Ascending aorta (tissue), 2 donors: ENCODE measurements around the gene C1QTNF7. TPM values are rescaled to one million over a fixed set of nuclear protein-coding genes. Genes with fewer than 3 reads are reported as not detected.
A peak's percentile ranks its signal among the peaks of the same experiment; 100 is the strongest.

Experiments used
- DNase-seq, 2 donors: peaks; one replicate each; pipeline ENCODE4 v3.0.0-alpha.2; 2019; ENCODE audit warnings: low spot score in 2 of 2
- H3K27ac ChIP-seq, 2 donors: fragments of 200-600 bp; sonication (generic); one replicate each; pipeline ENCODE4 v1.5.1; 2016 to 2017; ENCODE audit warnings: mild to moderate bottlenecking in 1 of 2
- H3K27me3 ChIP-seq: fragments of 200-600 bp; sonication (generic); one replicate; pipeline ENCODE4 v1.5.1; 2017
- H3K36me3 ChIP-seq, 2 donors: fragments of 200-600 bp; sonication (generic); one replicate each; pipeline ENCODE4 v1.5.1; 2016
- H3K4me1 ChIP-seq, 2 donors: fragments of 200-600 bp; sonication (generic); one replicate each; pipeline ENCODE4 v1.5.1; 2016 to 2017; ENCODE audit warnings: mild to moderate bottlenecking in 1 of 2
- H3K4me3 ChIP-seq, 2 donors: fragments of 200-600 bp; sonication (generic); one replicate each; pipeline ENCODE4 v1.5.1; 2016 to 2017; ENCODE audit warnings: mild to moderate bottlenecking in 1 of 2
- H3K9me3 ChIP-seq, 2 donors: fragments of 200-600 bp; sonication (generic); one replicate each; pipeline ENCODE4 v1.5.1; 2016
- intact Hi-C: fragments of 100-400 bp; cut with DNase I; formaldehyde crosslinking; loops from one replicate; pipeline ENCODE4 v1.15.1; 2023
- total RNA-seq: library from RNA; depleted of rRNA; stranded (reverse); fragments of >200 nt; gene quantifications from one replicate; pipeline ENCODE4 v1.1.0, GENCODE V29; 2016
- TF ChIP-seq, protein P1 (sequence below), 3 experiments: fragments of 200-600 bp in 2 of 3; fragments of 450-650 bp in 1 of 3; sonication (generic) in 2 of 3; IDR thresholded peaks; one replicate each; pipeline ENCODE4 v1.5.1; 2016 to 2019; ENCODE audit warnings: antibody characterized with exemption in 3 of 3, mild to moderate bottlenecking in 1 of 3, moderate library complexity in 1 of 3

C1QTNF7 gene
- total RNA-seq, 1 donor from 2014 or later, result 23.2 TPM

DNA sequence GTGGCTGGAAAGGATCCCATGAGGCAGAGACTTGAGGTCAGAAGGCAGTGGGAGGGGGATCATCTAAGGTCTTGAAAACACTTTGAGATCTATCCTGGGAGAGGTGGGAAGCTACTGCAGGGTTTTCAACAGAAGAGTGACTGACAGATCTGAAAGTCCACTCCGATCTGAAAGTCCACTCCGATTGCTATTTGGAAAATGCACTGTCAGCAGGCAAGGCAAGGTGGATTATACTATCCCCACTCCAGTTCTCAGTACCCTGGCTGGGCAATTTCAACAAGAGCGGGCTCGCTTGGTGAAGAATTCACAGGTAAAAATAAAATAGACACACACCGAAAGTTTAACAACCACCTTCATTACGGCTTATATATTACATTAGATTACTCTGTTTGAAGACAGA, 42.3 kb upstream of the C1QTNF7 start:
- Histone ChIP-seq H3K27ac (peak overlapping the region; percentile 75 to 86), H3K4me1 (peaks cover 13 to 50% of the 10 kb centered on the region in 2 donors), H3K9me3 (no peaks in the 10 kb centered on the region), H3K27me3 (no peaks in the 10 kb centered on the region), H3K36me3 (no peaks in the 10 kb centered on the region), H3K4me3 (peak overlapping the region in 1 of 2 donors; percentile 50)
- DNase-seq, result no peak
- intact Hi-C loops, result loop anchor here (2.0 kb wide), 1 partner anchor 17 kb away; no protein-coding TSS in a partner anchor
- TF ChIP-seq, protein P1, sequence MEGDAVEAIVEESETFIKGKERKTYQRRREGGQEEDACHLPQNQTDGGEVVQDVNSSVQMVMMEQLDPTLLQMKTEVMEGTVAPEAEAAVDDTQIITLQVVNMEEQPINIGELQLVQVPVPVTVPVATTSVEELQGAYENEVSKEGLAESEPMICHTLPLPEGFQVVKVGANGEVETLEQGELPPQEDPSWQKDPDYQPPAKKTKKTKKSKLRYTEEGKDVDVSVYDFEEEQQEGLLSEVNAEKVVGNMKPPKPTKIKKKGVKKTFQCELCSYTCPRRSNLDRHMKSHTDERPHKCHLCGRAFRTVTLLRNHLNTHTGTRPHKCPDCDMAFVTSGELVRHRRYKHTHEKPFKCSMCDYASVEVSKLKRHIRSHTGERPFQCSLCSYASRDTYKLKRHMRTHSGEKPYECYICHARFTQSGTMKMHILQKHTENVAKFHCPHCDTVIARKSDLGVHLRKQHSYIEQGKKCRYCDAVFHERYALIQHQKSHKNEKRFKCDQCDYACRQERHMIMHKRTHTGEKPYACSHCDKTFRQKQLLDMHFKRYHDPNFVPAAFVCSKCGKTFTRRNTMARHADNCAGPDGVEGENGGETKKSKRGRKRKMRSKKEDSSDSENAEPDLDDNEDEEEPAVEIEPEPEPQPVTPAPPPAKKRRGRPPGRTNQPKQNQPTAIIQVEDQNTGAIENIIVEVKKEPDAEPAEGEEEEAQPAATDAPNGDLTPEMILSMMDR (IDR thresholded peaks at IDR 0.05), result no peak

DNA sequence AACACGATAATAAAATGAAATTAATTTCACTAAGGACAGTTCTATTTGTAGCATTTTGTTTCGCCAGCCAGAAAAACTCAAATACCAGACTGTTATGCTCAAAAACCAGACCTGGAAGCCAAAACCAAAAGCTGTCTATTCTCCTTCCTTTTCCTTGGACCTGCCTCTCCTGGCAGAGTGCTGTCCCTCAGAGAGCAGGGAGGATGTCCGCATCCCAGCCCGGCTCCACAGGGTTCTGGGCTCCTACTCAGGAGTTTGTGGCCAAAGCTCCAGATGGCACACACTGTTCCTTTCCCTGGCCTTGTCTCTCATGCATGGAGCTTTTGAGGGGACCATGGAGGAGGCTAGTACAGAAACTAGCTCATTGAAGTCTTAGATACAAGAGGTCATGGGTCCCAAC, 41.9 kb upstream of the C1QTNF7 start:
- Histone ChIP-seq H3K36me3 (no peaks in the 10 kb centered on the region), H3K27ac (peak overlapping the region; percentile 75 to 86), H3K4me3 (peak overlapping the region in 1 of 2 donors; percentile 50), H3K4me1 (peaks cover 13 to 50% of the 10 kb centered on the region in 2 donors), H3K27me3 (no peaks in the 10 kb centered on the region), H3K9me3 (no peaks in the 10 kb centered on the region)
- peak in 1 of 2 donors; percentile 81 for DNase-seq
- TF ChIP-seq, protein P1 (IDR thresholded peaks at IDR 0.05), result no peak
- intact Hi-C loops, result loop anchor here (2.0 kb wide), 1 partner anchor 17 kb away; no protein-coding TSS in a partner anchor

DNA sequence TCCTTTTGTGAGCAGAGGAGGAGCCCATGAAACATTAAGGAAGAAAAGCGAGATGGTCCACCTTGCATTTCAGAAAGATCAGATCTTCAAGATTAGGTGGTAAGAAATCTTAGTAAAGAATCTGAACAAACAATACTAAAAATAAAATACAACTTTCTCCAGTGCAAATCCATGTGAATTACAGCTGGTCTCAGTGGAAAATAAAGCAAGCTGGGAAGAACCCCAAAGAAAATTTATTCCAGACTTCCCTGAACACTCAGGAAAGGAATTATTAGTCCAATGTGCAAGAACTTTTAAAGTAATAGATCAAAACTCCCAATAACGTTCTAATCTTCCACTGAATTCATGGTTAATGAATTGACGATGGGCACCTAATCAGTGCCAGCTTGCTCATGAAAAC, 37.3 kb upstream of the C1QTNF7 start:
- Histone ChIP-seq H3K36me3 (no peaks in the 10 kb centered on the region), H3K4me1 (peaks cover 8 to 48% of the 10 kb centered on the region in 2 donors)
- intact Hi-C loops, result no loop called here

DNA sequence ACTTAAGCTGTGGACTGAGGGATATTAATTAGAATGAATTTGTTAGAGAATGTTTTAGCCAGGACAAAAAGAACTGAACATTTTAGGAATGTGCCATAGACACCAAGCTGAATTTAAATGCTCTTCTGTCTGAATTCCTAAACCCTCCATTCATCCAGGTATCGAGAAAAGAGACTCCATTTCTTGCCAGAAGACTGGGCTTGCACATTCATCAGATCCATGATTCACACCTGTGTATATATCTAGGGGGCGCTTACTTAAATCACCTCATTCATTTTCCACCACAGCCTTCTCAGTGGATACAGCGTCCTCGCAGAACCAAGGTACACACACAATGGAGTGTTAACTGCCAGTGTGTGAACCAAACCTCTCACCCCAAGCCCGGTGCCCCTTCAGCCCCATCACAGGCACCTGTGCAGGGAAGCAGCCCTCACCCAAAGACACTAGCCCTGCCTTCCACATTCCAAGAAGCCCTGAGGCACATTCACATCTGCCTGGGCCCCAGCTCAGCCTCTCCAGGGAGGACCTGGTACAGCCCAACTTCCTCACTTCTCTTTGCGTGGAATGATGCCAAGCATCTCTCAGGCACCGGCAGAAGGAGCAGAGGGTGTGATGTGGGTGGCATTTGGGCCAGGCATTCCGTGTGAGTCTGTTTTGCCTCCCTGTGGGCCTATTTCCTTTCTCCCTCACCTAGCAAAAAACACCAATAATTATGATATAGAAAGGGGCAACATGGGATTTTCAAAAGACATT, 35.6 kb upstream of the C1QTNF7 start:
- TF ChIP-seq, protein P1 (IDR thresholded peaks at IDR 0.05), result no peak
- Histone ChIP-seq H3K4me3 (no peak overlapping the region), H3K9me3 (no peaks in the 10 kb centered on the region), H3K27ac (peak overlapping the region; percentile 70 to 74), H3K27me3 (no peaks in the 10 kb centered on the region), H3K4me1 (peaks cover 7 to 51% of the 10 kb centered on the region in 2 donors), H3K36me3 (no peaks in the 10 kb centered on the region)
- DNase-seq, result no peak
- intact Hi-C loops, result no loop called here

More for the DNA sequence above, 37.3 kb upstream of the C1QTNF7 start:
- no peak for DNase-seq
- no peaks in the 10 kb centered on the region for H3K9me3 ChIP-seq
- H3K4me3 ChIP-seq, result no peak overlapping the region
- peak overlapping the region; percentile 70 to 74 for H3K27ac ChIP-seq
- TF ChIP-seq, protein P1 (IDR thresholded peaks at IDR 0.05), result no peak
- H3K27me3 ChIP-seq, result no peaks in the 10 kb centered on the region

DNA sequence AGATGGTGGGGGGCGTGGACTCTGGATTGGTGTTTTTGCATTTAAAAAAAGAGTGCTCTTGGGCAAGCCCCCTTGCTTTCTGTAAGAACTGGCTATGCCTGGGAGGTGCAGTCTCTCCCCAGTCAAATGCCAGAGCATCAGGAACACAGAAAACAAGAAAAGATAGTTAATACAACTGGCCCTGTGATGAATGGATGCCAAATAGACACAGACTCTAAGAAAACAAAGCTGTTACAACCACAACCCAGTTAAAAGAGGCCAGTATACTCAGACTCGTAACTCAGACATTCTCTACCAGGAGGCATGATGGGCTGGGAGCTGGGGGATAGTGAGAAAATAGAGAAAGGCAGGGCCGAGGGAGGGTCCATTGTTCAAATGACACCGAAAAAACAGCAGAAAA, 32.5 kb upstream of the C1QTNF7 start:
- H3K9me3 ChIP-seq, result no peaks in the 10 kb centered on the region
- peak overlapping the region; percentile 44 to 56 for H3K27ac ChIP-seq
- TF ChIP-seq, protein P1 (IDR thresholded peaks at IDR 0.05), result no peak
- peaks cover 7 to 70% of the 10 kb centered on the region in 2 donors for H3K4me1 ChIP-seq
- H3K36me3 ChIP-seq, result no peaks in the 10 kb centered on the region
- H3K4me3 ChIP-seq, result no peak overlapping the region
- intact Hi-C loops, result loop anchor here (5.0 kb wide), 1 partner anchor 163 kb away; no protein-coding TSS in a partner anchor
- no peak for DNase-seq
- H3K27me3 ChIP-seq, result no peaks in the 10 kb centered on the region
